Measurements from ENCODE around the gene ZNF331.

- TF ChIP-seq ZNF274 (IDR thresholded peaks at IDR 0.05; ENCODE audit: low read depth, low read length), result no peak
- no peak for TF ChIP-seq YY1 (IDR thresholded peaks at IDR 0.05; ENCODE audit: insufficient read depth, insufficient read length)
These were observed 28.1 kb upstream of the ZNF331 start for GRCh38 chr19:53509845-53510244.

All from NT2/D1 (cell line).